Measurements from ENCODE around the gene ACOXL.

GRCh38 chr2:110991911-110992310 lies 259.5 kb downstream of the ACOXL start:
- no peak for TF ChIP-seq CTCF (IDR thresholded peaks at IDR 0.05)
- no peak for TF ChIP-seq POLR2A (IDR thresholded peaks at IDR 0.05)

Measured in esophagus squamous epithelium (tissue), 4 donors.